IMR-90 (cell line): ENCODE results near the gene HAGHL. TPM values are rescaled to one million over a fixed set of nuclear protein-coding genes. Genes with fewer than 3 reads are reported as not detected.
"Not testable (repeated sequence)": the region's sequence is repeated elsewhere in the genome, so short reads cannot be mapped to it uniquely, and the experiment has no call there.

Experiments used
- ATAC-seq: fragments of 200-7000 bp; cut with Tn5 transposase; 2 replicates; pipeline ENCODE4 v1.9.1; 2020; ENCODE audit warnings: low read depth, mild to moderate bottlenecking, moderate library complexity
- BruUV-seq: library from RNA; stranded (reverse); fragments of 400-500 nt; replicated peaks from 2 replicates; lab custom pipeline; 2021; lab: Mats Ljungman, UMichigan
- CTCF ChIA-PET: fragments of 300-600 bp; formaldehyde crosslinking; extraction: SDS; loops from one replicate; lab custom pipeline; 2021; ENCODE audit warnings: antibody characterized with exemption; lab: Yijun Ruan, JAX
- POLR2A ChIA-PET: fragments of 300-600 bp; sonication (Branson Sonifier 250); formaldehyde crosslinking; loops from one replicate; lab custom pipeline; 2022; ENCODE audit warnings: antibody characterized with exemption; ENCODE audit not compliant: unreplicated experiment; lab: Charles Lee
- DNase-seq: peaks from one replicate; pipeline ENCODE4 v3.0.0; 2013
- H2AFZ ChIP-seq: replicated peaks from 2 replicates; pipeline ENCODE3; 2013; ENCODE audit warnings: low read length, mild to moderate bottlenecking; ENCODE audit not compliant: poor library complexity
- H2AK5ac ChIP-seq: 2 replicates; pipeline ENCODE4 v1.6.1; 2013; ENCODE audit warnings: low read depth, low read length, inconsistent platforms
- H2AK9ac ChIP-seq: replicated peaks from 2 replicates; pipeline ENCODE3; 2013; ENCODE audit warnings: mild to moderate bottlenecking, low read depth, low read length, moderate library complexity; ENCODE audit not compliant: poor library complexity
- H2BK120ac ChIP-seq: 2 replicates; pipeline ENCODE4 v1.6.1; 2013; ENCODE audit warnings: low read depth, low read length, inconsistent platforms
- H2BK15ac ChIP-seq: 3 replicates; pipeline ENCODE4 v1.6.1; 2013; ENCODE audit warnings: low read depth, low read length, inconsistent platforms
- H2BK20ac ChIP-seq: 2 replicates; pipeline ENCODE4 v1.6.1; 2013; ENCODE audit warnings: low read depth, mild to moderate bottlenecking, inconsistent platforms, low read length, moderate library complexity
- H2BK5ac ChIP-seq: 2 replicates; pipeline ENCODE4 v1.6.1; 2013; ENCODE audit warnings: mild to moderate bottlenecking, low read depth, low read length, inconsistent platforms; ENCODE audit not compliant: poor library complexity, severe bottlenecking
- H3K14ac ChIP-seq: replicated peaks from 2 replicates; pipeline ENCODE4 v1.6.1; 2013; ENCODE audit warnings: low read depth, low read length, inconsistent platforms
- H3K18ac ChIP-seq: 2 replicates; pipeline ENCODE4 v1.6.1; 2013; ENCODE audit warnings: low read depth, low read length, control low read depth
- H3K23ac ChIP-seq: 2 replicates; pipeline ENCODE4 v1.6.1; 2013; ENCODE audit warnings: low read depth, low read length, inconsistent platforms
- H3K27ac ChIP-seq: 2 replicates; pipeline ENCODE4 v1.5.1; 2013; ENCODE audit warnings: mild to moderate bottlenecking, control low read depth, low read length; ENCODE audit not compliant: insufficient read depth
- H3K27me3 ChIP-seq: 2 replicates; pipeline ENCODE4 v1.6.1; 2013; ENCODE audit warnings: low read length; ENCODE audit not compliant: control insufficient read depth, insufficient read depth
- H3K36me3 ChIP-seq: 2 replicates; pipeline ENCODE4 v1.6.1; 2013; ENCODE audit warnings: low read length, mixed read lengths; ENCODE audit not compliant: control insufficient read depth, insufficient read depth
- H3K4ac ChIP-seq: 2 replicates; pipeline ENCODE4 v1.6.1; 2013; ENCODE audit warnings: low read depth, low read length, inconsistent platforms
- H3K4me1 ChIP-seq: 2 replicates; pipeline ENCODE4 v1.6.1; 2013; ENCODE audit warnings: low read length, mixed read lengths; ENCODE audit not compliant: control insufficient read depth, insufficient read depth
- H3K4me2 ChIP-seq: 2 replicates; pipeline ENCODE4 v1.6.1; 2013; ENCODE audit warnings: low read depth, mild to moderate bottlenecking, control low read depth, low read length, moderate library complexity
- H3K4me3 ChIP-seq: 2 replicates; pipeline ENCODE4 v1.5.1; 2013; ENCODE audit warnings: low read depth, mild to moderate bottlenecking, control low read depth, low read length, moderate library complexity; ENCODE audit not compliant: insufficient read depth
- H3K56ac ChIP-seq: 2 replicates; pipeline ENCODE4 v1.6.1; 2013; ENCODE audit warnings: low read length, inconsistent platforms; ENCODE audit not compliant: insufficient read depth; ENCODE audit errors: extremely low read depth
- H3K79me1 ChIP-seq, 2 experiments: 2 replicates each; pipeline ENCODE4 v1.6.1; 2013; ENCODE audit warnings: low read length in 2 of 2, inconsistent platforms in 1 of 2, low read depth in 1 of 2
- H3K9ac ChIP-seq: 2 replicates; pipeline ENCODE4 v1.6.1; 2013; ENCODE audit warnings: low read depth, low read length, control low read depth
- H3K9me1 ChIP-seq: 2 replicates; pipeline ENCODE4 v1.6.1; 2013; ENCODE audit warnings: low read length, inconsistent platforms; ENCODE audit not compliant: insufficient read depth
- H3K9me3 ChIP-seq: 2 replicates; pipeline ENCODE4 v1.6.1; 2013; ENCODE audit warnings: low read length; ENCODE audit not compliant: control insufficient read depth, insufficient read depth
- H4K20me1 ChIP-seq: 2 replicates; pipeline ENCODE4 v1.6.1; 2013; ENCODE audit warnings: low read length, inconsistent platforms; ENCODE audit not compliant: insufficient read depth
- H4K5ac ChIP-seq: 2 replicates; pipeline ENCODE4 v1.6.1; 2013; ENCODE audit warnings: mild to moderate bottlenecking, low read depth, low read length, control low read depth
- H4K8ac ChIP-seq, 2 experiments: 2 replicates each; pipeline ENCODE4 v1.6.1; 2013; ENCODE audit warnings: low read depth in 2 of 2, low read length in 2 of 2, control low read depth in 1 of 2, inconsistent platforms in 1 of 2
- H4K91ac ChIP-seq: 2 replicates; pipeline ENCODE4 v1.6.1; 2013; ENCODE audit warnings: low read depth, low read length, inconsistent platforms; ENCODE audit not compliant: insufficient read depth
- MXI1 ChIP-seq: IDR thresholded peaks from 2 replicates; pipeline ENCODE4 v1.6.1; 2012; ENCODE audit warnings: low read depth, mild to moderate bottlenecking, low read length, moderate library complexity, borderline replicate concordance
- RFX5 ChIP-seq: IDR thresholded peaks from 2 replicates; pipeline ENCODE4 v1.8.0; 2012; ENCODE audit warnings: low read depth, mild to moderate bottlenecking, low read length, moderate library complexity
- WGBS, 2 experiments: methylation state at CpG; one replicate each; pipeline versions ENCODE4 v1.1.5 to v1.1.7; 2013; ENCODE audit warnings: missing lambda C conversion rate in 2 of 2; ENCODE audit not compliant: insufficient read length in 1 of 2; ENCODE audit errors: extremely low coverage in 2 of 2; 5-methylcytosine and 5-hydroxymethylcytosine counted together
- dilution Hi-C: fragments of 300-500 bp; cut with HindIII; formaldehyde crosslinking; loops from one replicate; pipeline ENCODE4 v1.14.3; 2018; ENCODE audit warnings: low sequenced_read_pairs; ENCODE audit not compliant: unreplicated experiment
- in situ Hi-C: fragments of 300-500 bp; cut with MboI; formaldehyde crosslinking; loops from 3 replicates; pipeline ENCODE4 v1.14.3; 2019; ENCODE audit warnings: low sequenced_read_pairs, inconsistent platforms, mixed read lengths
- intact Hi-C: fragments of 100-400 bp; cut with micrococcal nuclease; formaldehyde crosslinking; loops from 2 replicates; pipeline ENCODE4 v1.10.0; 2022
- polyA plus RNA-seq, 3 experiments: library from polyadenylated mRNA; depleted of rRNA; stranded (reverse); fragments of >200 nt; gene quantifications; 2 replicates each; pipeline ENCODE4 v1.2.3, GENCODE V29; 2012; ENCODE audit warnings: low replicate concordance in 1 of 3
- total RNA-seq: library from RNA; depleted of rRNA; stranded (reverse); fragments of >200 nt; gene quantifications from 2 replicates; pipeline ENCODE4 v1.2.3, GENCODE V29; 2012

Gene HAGHL
- total and polyA plus RNA-seq, 2 of the 4 experiments (the other 2 are of a cell fraction), result 3.0 to 12.5 TPM

DNA sequence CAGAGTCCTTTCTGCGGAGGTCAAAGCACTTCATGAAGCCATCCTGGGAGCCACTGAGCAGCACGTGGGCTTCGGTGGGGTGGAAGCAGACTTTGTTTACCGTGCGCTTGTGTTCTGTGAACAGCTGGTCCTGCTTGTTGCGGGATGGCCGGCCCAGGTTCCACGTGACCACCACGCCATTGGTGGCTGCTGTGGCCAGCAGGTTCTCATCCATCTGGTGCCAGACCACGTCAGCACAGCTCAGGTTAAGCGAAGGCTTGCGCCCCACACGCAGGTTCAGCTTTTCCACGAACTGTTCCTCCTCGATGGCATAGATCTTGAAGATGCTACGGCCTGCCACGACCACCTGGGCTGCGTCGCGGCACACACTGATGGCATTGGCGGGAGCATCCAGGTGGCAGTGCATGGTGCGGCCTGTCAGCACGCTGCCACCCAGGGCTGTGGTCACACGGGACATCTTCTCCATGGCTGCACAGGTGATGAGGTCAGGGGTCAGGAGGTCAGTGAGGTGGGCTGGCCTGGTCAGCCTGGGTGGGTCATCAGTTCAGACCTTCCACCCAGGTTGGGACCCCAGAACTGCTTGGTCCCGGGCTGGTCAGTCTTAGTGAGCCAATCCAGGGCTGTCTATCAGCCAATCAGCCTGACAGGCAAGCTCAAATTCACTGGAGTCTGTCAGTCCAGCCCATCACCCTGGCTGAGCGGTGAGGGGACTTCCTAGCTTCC is 37.6 kb upstream of the HAGHL start:
- Histone ChIP-seq H3K23ac (no peak overlapping the region), H4K91ac (no peak overlapping the region), H3K9me3 (no peaks in the 10 kb centered on the region; the same call in 1 of the 2 replicates), H3K4me3 (peak overlapping the region; percentile 92), H3K56ac (no peak overlapping the region; the same call in 1 of the 2 replicates), H3K9ac (peak overlapping the region; percentile 84), H2BK15ac (no peak overlapping the region), H3K79me1 (peaks cover 9 to 31% of the 10 kb centered on the region in 2 experiments; a peak in 3 of 4 replicates), H2AK5ac (peak overlapping the region; percentile 62), H4K5ac (peak overlapping the region; percentile 73), H2BK120ac (no peak overlapping the region), H2AFZ (peak overlapping the region; percentile 96), H3K4me2 (peak overlapping the region; percentile 97), H3K14ac (0 out of 2 replicates have a peak overlapping the region, but pooled peaks have one; percentile 16), H3K18ac (no peak overlapping the region), H4K20me1 (no peaks in the 10 kb centered on the region; the same call in 1 of the 2 replicates), H3K4ac (peak overlapping the region; percentile 48), H3K36me3 (peaks cover 22% of the 10 kb centered on the region), H3K27ac (peak overlapping the region; percentile 86), H2AK9ac (peak overlapping the region; percentile 48), H4K8ac (peak overlapping the region; percentile 68 to 84), H3K4me1 (peaks cover 12% of the 10 kb centered on the region), H2BK5ac (no peak overlapping the region), H3K9me1 (peaks cover 7% of the 10 kb centered on the region), H2BK20ac (no peak overlapping the region), H3K27me3 (peaks cover 22% of the 10 kb centered on the region)
- no TSS peak for BruUV-seq
- CTCF ChIA-PET, result no interaction called here
- ATAC-seq, result no peak; the same call in 1 of the 2 replicates
- intact Hi-C loops, result no loop called here
- no peak for DNase-seq
- WGBS, 2 experiments, result 88% methylated on average over 18 of the region's 26 CpGs; no CpG with 5 or more reads in 1 of the 2 experiments
- dilution Hi-C loops, result no loop called here
- POLR2A ChIA-PET, result no interaction called here
- no peak for TF ChIP-seq MXI1
- no peak for TF ChIP-seq RFX5
- in situ Hi-C loops, result no loop called here

DNA sequence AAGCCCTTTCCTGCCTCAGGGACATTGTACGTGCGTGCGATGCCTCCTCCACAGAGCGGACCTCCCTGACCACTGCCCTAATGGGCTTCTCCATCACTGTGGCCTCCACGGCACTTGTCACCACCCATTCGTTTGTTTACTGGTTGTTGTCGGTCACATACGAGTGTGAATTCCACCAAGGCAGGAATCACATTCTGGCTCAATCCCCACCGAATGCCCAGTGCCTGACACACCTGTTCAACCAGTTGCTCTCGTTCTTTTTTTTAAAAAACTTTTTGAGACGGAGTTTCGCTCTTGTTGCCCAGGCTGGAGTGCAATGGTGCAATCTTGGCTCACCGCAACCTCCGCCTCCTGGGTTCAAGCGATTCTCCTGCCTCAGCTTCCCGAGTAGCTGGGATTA is 35.7 kb upstream of the HAGHL start:
- dilution Hi-C loops, H3K56ac ChIP-seq, H3K4ac ChIP-seq, H4K20me1 ChIP-seq, H2AK9ac ChIP-seq, H3K14ac ChIP-seq, H3K27ac ChIP-seq, H3K18ac ChIP-seq, H2BK120ac ChIP-seq, CTCF ChIA-PET, H2AK5ac ChIP-seq, POLR2A ChIA-PET, H2BK20ac ChIP-seq, intact Hi-C loops, H3K4me2 ChIP-seq, H4K5ac ChIP-seq, DNase-seq, BruUV-seq, H3K9ac ChIP-seq, H4K91ac ChIP-seq, H3K36me3 ChIP-seq, H3K9me3 ChIP-seq, ATAC-seq, in situ Hi-C loops, H3K4me3 ChIP-seq, H2BK5ac ChIP-seq, H3K23ac ChIP-seq, H2AFZ ChIP-seq, H2BK15ac ChIP-seq: not testable (repeated sequence)
- Histone ChIP-seq H3K27me3 (peaks cover 39% of the 10 kb centered on the region), H4K8ac (peak overlapping the region in 1 of 2 experiments; percentile 64; a peak in 1 of 4 replicates), H3K79me1 (peaks cover 9 to 28% of the 10 kb centered on the region in 2 experiments; a peak in 3 of 4 replicates), H3K4me1 (peaks cover 12% of the 10 kb centered on the region), H3K9me1 (peaks cover 11% of the 10 kb centered on the region)
- WGBS, 2 experiments, result 84% methylated on average over 12 of the region's 16 CpGs; no CpG with 5 or more reads in 1 of the 2 experiments
